GM19467 (cell line): ENCODE results near the gene SPEF2.

Experiments
- ATAC-seq: cut with Tn5 transposase; IDR thresholded peaks from one replicate; pipeline ENCODE4 v1.9.1; 2021; ENCODE audit warnings: mild to moderate bottlenecking, moderate library complexity; ENCODE audit not compliant: unreplicated experiment

The SPEF2 gene

DNA sequence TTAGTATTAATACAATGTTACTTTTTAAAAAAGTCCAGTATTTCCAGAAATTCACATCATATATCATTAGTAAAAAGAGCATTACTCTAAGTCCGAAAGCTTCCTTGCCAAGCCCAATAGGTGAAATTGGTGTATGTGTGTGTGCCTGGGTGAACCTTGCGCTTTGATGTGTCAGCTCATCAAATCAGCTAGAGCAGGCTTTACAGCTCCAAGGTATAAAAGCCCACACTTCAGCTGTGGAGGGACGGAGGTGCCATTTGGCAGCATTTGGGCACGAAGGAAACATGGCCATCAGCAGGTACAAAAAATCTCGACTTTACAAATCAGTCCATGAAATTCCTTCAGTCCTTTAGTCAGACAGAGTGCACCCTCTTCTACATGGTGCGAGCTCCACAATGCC, 162.6 kb downstream of the SPEF2 start:
- ATAC-seq: no peak

GRCh38 chr5:35781181-35781790, 163.6 kb downstream of the SPEF2 start:
- ATAC-seq: no peak

- no peak for ATAC-seq
These were observed 165.9 kb downstream of the SPEF2 start for GRCh38 chr5:35783551-35783950.

DNA sequence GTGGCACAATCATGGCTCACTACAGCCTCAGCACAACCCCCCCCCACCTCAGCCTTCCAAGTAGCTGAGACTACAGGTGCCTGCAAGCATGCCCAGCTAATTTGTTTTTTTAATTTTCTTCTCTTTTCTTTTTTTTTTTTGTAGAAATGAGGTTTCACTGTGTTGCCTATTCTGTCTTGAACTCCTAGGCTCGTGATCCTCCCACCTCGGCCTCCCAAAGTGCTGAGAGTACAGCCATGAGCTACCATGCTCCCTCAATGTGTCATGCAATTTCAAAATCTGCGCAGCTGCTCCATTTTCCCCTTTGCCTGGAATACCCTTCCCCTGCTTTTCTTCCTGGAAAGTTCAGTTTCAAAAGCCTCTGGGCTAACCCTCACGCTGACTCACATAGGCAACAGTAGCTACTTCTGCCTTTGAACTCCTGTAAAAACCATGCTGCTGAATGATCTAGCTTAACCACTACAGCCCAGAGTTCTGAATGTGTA, 168.0 kb downstream of the SPEF2 start:
- no peak for ATAC-seq

GRCh38 chr5:35788724-35789123, 171.1 kb downstream of the SPEF2 start:
- ATAC-seq: no peak

GRCh38 chr5:35789732-35790456, 172.2 kb downstream of the SPEF2 start:
- no peak for ATAC-seq

- ATAC-seq: no peak
These were observed 172.8 kb downstream of the SPEF2 start for GRCh38 chr5:35790457-35790822.

GRCh38 chr5:35794328-35794619, 176.6 kb downstream of the SPEF2 start:
- ATAC-seq: no peak

DNA sequence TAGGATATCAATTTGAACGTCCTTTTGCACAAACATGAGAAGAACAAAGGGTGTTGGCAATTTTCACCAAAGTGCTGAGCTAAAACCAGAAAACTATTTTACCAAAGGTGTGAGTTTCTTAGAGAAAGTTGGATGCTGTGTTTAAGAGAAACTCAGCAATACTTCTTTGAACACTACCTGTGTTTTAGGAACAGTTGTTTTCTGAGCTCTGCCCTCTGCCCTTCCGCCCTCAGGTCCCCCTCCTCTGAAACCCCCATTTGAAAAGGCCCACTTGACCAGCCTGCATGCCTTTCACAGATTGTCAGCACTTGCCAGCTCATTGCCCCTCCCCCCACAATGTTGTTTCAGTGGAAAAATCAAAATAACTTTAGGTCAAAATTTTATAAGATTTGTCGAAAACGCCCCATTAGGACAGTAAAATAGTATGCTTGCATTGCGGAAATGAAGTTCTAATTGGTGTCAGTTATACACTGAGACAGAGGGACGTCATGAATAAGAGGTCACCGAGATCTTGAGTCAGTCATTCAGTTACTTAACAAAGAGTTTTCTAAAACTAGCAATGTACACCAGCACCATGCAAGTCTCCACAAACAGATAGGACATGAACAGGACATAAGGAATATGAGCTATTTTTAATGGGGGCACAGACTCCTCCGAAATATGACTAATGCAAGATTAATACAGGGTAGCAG, 177.2 kb downstream of the SPEF2 start:
- no peak for ATAC-seq

- no peak for ATAC-seq
These were observed 181.5 kb downstream of the SPEF2 start for GRCh38 chr5:35799181-35799580.

DNA sequence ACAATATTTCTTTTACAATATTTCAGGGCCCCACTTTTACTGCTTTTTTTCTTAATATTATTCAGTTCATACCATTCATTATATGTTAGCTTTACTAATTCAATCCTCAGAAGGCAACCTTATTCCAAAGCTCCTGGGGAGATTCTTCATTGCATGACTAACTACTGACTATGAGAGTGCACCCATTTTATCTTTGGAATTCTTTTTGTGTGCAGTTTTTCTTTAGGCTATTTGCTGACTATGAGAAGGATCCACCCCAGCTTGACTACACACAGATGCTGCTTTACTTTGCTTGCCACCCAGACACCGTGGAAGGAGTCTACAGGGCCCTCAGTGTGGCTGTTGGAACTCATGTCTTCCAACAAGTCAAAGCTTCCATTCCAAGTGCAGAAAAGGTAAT, 182.1 kb downstream of the SPEF2 start:
- ATAC-seq: no peak

- ATAC-seq: no peak
These were observed 185.6 kb downstream of the SPEF2 start for GRCh38 chr5:35803191-35803651.

DNA sequence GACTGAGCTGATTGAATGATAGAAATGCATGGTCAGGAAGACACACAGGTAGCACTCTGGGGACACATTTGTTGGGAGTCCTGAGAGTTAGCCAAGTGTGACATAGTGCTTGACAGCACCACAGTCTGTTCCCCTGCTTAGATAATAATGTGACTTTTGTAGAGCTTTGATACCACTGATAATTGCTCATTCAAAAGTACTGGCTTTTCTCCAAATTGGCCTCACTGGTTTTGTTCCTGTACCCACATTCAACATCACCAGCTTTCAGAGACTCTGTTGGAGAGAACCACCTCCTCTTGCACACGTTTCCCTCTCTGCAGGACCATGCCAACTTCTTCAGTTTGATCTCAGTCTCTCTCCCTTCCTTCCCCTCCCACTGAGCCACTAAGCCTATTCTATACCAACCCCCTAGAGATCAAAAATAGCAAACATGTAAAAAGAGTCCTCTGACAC, 186.6 kb downstream of the SPEF2 start:
- ATAC-seq: no peak

GRCh38 chr5:35804841-35805240, 187.2 kb downstream of the SPEF2 start:
- ATAC-seq: no peak

GRCh38 chr5:35810601-35811000, 192.9 kb downstream of the SPEF2 start:
- ATAC-seq: no peak

DNA sequence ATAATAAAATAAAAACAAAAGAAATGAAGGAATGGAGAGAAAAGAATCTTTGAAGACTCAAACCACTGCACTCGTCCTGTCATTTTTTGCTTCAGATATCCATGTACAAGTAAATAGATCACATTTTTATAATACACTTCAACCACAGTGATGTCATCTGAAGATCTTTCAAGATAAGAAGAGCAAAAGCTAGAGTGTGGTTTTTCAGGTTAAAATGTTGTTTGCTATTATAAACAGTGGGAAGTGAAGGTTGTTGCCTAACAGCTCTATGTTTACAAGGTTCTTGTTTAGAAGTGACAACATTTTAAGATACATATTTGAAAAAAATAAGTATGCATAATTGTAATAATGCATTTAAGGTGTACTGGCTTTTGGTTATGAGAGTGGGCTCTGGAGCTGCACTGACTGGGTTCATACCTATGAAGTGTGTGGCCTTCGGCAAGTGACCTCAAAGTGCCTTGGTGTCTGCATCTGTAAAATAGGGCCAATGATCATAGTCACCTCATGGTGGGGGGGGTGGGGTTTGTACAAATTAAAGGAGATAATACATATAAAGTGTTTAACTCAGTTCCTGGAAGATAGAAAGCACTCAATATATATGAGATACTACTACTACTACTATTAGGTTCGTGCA, 193.6 kb downstream of the SPEF2 start:
- no peak for ATAC-seq

- ATAC-seq: no peak
These were observed 195.9 kb downstream of the SPEF2 start for GRCh38 chr5:35813521-35813920.

DNA sequence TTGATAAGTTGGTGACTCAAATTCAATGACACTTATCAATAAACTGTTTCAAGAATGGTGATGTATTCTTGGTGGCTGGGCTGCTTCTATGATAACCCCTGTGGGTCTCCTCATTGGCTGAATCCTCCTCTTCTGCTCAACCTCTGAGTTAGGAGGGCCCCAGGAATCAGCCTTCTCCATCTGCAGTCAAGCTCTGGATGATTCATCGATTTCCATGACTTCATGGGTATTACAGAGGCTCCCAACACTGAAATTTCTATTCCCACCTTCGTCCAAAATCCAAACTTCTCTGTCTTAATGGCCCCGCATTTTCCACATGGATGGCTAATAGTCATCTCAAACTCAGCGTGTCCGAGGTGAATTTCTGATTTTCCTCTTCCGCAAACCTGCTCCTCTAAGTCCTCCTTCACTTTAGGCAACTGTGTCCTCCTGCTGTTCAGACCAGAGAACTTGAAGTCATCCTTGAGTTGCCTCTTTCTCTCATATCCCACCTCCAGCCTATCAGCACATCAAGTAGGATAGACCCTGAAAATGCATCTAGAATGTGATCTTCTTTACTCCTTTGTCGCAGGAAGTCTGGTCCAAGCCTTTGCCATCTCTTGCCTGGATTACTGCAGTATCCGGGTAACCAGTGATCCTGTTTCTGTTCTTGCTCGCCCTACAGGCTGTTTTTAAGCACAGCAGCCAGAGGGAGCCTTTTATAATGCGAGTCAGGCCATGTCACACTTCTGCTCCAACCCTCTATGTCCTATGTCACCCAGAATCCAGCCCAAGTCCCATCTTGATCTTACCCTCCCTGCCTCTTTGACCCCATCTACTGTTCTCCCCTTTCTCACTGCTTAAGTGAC, 197.7 kb downstream of the SPEF2 start:
- no peak for ATAC-seq

GRCh38 chr5:35816881-35817521, 199.3 kb downstream of the SPEF2 start:
- ATAC-seq: no peak

GRCh38 chr5:35819026-35819425, 201.4 kb downstream of the SPEF2 start:
- no peak for ATAC-seq
